ENCODE data around the gene REG1A. TPM values are rescaled to one million over a fixed set of nuclear protein-coding genes. Genes with fewer than 3 reads are reported as not detected.

Gene REG1A
- total RNA-seq, 1 donor from 2014 or later, result not detected

- TF ChIP-seq CTCF (IDR thresholded peaks at IDR 0.05), result no peak
- no peaks in the 10 kb centered on the region for H3K36me3 ChIP-seq
- DNase-seq (no peak), ATAC-seq (no peak)
- intact Hi-C loops (cut with DNase I), result no loop called here
- no peaks in the 10 kb centered on the region for H3K9me3 ChIP-seq
- H3K4me3 ChIP-seq, result no peak overlapping the region
- no peak overlapping the region for H3K27ac ChIP-seq
- H3K27me3 ChIP-seq, result no peaks in the 10 kb centered on the region
- H3K4me1 ChIP-seq, result no peaks in the 10 kb centered on the region
Observed at GRCh38 chr2:79171348-79171958, 51.2 kb downstream of the REG1A start.

Other genes with a start within 250 kb of the REG1A start
- not detected for gene REG3G, start 94.8 kb upstream of the REG1A start, total RNA-seq
- gene REG1B, start 32.5 kb upstream of the REG1A start, total RNA-seq, result not detected
- gene REG3A, start 39.3 kb downstream of the REG1A start, total RNA-seq, result not detected